Chondrocyte (in vitro differentiated cells): ENCODE measurements around the gene SYVN1. TPM values are rescaled to one million over a fixed set of nuclear protein-coding genes. Genes with fewer than 3 reads are reported as not detected.

ENCODE experiments used
- DNase-seq: peaks from one replicate; pipeline ENCODE4 v3.0.0; 2021; ENCODE audit warnings: mixed read lengths, low spot score
- H3K27ac Mint-ChIP-seq: one replicate; pipeline ENCODE4 v1.8.0; 2021; ENCODE audit warnings: mild to moderate bottlenecking, moderate library complexity, mixed read lengths; ENCODE audit not compliant: unreplicated experiment
- H3K27me3 Mint-ChIP-seq: 2 replicates; pipeline ENCODE4 v1.8.0; 2021; ENCODE audit warnings: low read depth, mixed read lengths
- H3K36me3 Mint-ChIP-seq: 2 replicates; pipeline ENCODE4 v1.8.0; 2021; ENCODE audit warnings: low read depth, mixed read lengths
- H3K4me1 Mint-ChIP-seq: 2 replicates; pipeline ENCODE4 v1.8.0; 2021; ENCODE audit warnings: low read depth, mild to moderate bottlenecking, mixed read lengths
- H3K4me3 Mint-ChIP-seq: one replicate; pipeline ENCODE4 v1.8.0; 2021; ENCODE audit warnings: mild to moderate bottlenecking, moderate library complexity, mixed read lengths; ENCODE audit not compliant: unreplicated experiment
- H3K9me3 Mint-ChIP-seq: 2 replicates; pipeline ENCODE4 v1.8.0; 2021; ENCODE audit warnings: low read depth, mixed read lengths
- CTCF ChIP-seq: fragments of 200-600 bp; sonication (generic); IDR thresholded peaks from 2 replicates; pipeline ENCODE4 v1.5.0; 2021; ENCODE audit warnings: antibody characterized with exemption, mild to moderate bottlenecking, moderate library complexity
- long read RNA-seq: library from polyadenylated mRNA; stranded (forward); transcript quantifications from one replicate; pipeline ENCODE4 v2.0.0, GENCODE V29; 2021
- total RNA-seq: library from RNA; stranded (reverse); gene quantifications from 3 replicates; pipeline ENCODE4 v1.2.1, GENCODE V29; 2021

SYVN1 gene
- total RNA-seq = 47.5 to 53.5 TPM (median 49.2 TPM) in 3 replicates
- long read RNA-seq, transcript SYVN1-203 (16 exons, 3,052 nt) = major isoform, 10 of 24 reads
- long read RNA-seq, partial matches to known transcripts = 8 of 24 reads
- long read RNA-seq, other reads (novel, unspliced or antisense) = 4 of 24 reads

GRCh38 chr11:65134240-65134951, at the start of gene SYVN1:
Gene SYVN1 (minus strand): TSS chr11:65134519. CDS start chr11:65133601, 918 bp downstream.
- H3K4me1 Mint-ChIP-seq = peaks cover 25% of the 10 kb centered on the region
- H3K27ac Mint-ChIP-seq = peak within 1 kb of the TSS; percentile 99
- TF ChIP-seq CTCF = no peak
- DNase-seq = peak; percentile 95
- H3K4me3 Mint-ChIP-seq = peak within 1 kb of the TSS; percentile 92
- no peaks in the 10 kb centered on the region for H3K27me3 Mint-ChIP-seq
- no peaks in the 10 kb centered on the region for H3K9me3 Mint-ChIP-seq
- H3K36me3 Mint-ChIP-seq = peaks cover 7% of the 10 kb centered on the region

- no peak overlapping the region for H3K27ac Mint-ChIP-seq
- peaks cover 17% of the 10 kb centered on the region for H3K4me1 Mint-ChIP-seq
- no peaks in the 10 kb centered on the region for H3K9me3 Mint-ChIP-seq
- peaks cover 13% of the 10 kb centered on the region for H3K36me3 Mint-ChIP-seq
- peak overlapping the region; percentile 22 for H3K4me3 Mint-ChIP-seq
- DNase-seq = no peak
- TF ChIP-seq CTCF = no peak
- H3K27me3 Mint-ChIP-seq = no peaks in the 10 kb centered on the region
Measured at GRCh38 chr11:65183201-65183891, 49.0 kb upstream of the SYVN1 start.

DNA sequence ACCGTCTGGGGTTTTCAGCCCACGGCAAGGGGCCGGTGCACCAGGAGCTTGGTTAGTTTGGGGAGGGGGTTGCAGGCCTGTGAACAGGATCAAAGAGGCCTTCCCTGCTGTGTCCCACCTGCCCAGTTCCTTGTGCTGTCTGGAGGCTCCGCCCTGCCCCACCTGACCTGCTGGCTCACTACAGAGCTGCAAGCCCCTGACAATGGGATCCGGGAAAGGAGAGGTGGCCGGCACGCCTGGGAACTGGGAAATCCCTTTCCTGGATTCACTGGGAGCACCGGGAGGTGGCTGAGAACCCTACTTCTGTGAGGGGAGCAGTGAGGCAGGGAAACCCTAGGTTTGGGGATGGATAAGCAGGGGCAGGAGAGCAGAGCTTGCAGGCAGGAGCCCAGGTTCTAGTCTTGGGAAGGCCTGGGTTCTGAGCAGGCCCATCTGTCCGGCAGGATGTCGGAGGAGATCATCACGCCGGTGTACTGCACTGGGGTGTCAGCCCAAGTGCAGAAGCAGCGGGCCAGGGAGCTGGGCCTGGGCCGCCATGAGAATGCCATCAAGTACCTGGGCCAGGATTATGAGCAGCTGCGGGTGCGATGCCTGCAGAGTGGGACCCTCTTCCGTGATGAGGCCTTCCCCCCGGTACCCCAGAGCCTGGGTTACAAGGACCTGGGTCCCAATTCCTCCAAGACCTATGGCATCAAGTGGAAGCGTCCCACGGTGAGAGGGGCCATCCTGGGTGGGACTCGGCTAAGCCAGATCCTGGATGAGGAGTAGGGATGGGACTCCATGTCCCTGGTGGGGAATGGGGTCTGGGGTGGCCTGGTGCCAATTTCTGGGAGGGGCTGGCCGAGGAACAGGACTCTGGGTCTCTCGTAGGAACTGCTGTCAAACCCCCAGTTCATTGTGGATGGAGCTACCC, 48.2 kb upstream of the SYVN1 start:
- peak overlapping the region; percentile 80 for H3K27ac Mint-ChIP-seq
- no peak for DNase-seq
- H3K4me1 Mint-ChIP-seq = peaks cover 17% of the 10 kb centered on the region
- no peak for TF ChIP-seq CTCF
- H3K27me3 Mint-ChIP-seq = no peaks in the 10 kb centered on the region
- H3K9me3 Mint-ChIP-seq = no peaks in the 10 kb centered on the region
- H3K36me3 Mint-ChIP-seq = peaks cover 12% of the 10 kb centered on the region
- peak overlapping the region; percentile 84 for H3K4me3 Mint-ChIP-seq

GRCh38 chr11:65181569-65182257, 47.4 kb upstream of the SYVN1 start, which contains the start of gene CAPN1:
Gene CAPN1 (plus strand): TSS chr11:65181928. CDS start chr11:65182702, 774 bp downstream.
- DNase-seq = no peak
- Mint-ChIP-seq H3K4me1 (peaks cover 17% of the 10 kb centered on the region), H3K36me3 (peaks cover 8% of the 10 kb centered on the region), H3K27ac (peak within 1 kb of the TSS; percentile 80), H3K27me3 (no peaks in the 10 kb centered on the region), H3K4me3 (peak within 1 kb of the TSS; percentile 84), H3K9me3 (no peaks in the 10 kb centered on the region)
- no peak for TF ChIP-seq CTCF
